Stimulated activated CD4-positive, alpha-beta T cell treated with anti-CD3 and anti-CD28 coated beads, Interleukin-1b, Interleukin-23, amount 100 ng/mL, for 4 hours (primary cell): ENCODE results near the gene LLGL2.
"Not testable (repeated sequence)": the region's sequence is repeated elsewhere in the genome, so short reads cannot be mapped to it uniquely, and the experiment has no call there.

Experiments used
- DNase-seq, 2 donors: peaks; one replicate each; pipeline ENCODE4 v3.0.0-alpha.2; 2020; ENCODE audit warnings: low read depth in 2 of 2

The LLGL2 gene

DNA sequence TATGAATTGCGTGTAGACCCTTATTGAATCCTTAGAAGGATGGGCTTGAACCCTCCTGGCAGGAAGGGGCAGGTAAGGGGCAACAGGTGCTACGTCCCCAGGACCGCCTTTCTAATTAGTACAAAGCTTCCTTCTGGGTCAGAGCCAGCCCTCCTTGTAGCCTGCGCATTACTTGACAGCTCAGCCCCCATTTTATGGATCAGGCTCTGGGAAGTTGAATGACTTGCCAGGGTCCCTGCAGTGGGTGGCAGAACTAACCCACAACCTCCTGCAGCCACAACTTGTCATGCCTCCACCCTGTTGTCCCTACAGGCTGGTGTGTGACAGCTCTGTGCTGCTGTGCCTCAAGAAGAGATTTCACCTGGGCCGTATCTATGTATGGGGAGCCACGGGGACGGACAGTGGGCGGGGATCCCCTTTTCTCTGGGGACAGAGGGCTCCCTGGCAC, 64.8 kb downstream of the LLGL2 start:
- no peak for DNase-seq

DNA sequence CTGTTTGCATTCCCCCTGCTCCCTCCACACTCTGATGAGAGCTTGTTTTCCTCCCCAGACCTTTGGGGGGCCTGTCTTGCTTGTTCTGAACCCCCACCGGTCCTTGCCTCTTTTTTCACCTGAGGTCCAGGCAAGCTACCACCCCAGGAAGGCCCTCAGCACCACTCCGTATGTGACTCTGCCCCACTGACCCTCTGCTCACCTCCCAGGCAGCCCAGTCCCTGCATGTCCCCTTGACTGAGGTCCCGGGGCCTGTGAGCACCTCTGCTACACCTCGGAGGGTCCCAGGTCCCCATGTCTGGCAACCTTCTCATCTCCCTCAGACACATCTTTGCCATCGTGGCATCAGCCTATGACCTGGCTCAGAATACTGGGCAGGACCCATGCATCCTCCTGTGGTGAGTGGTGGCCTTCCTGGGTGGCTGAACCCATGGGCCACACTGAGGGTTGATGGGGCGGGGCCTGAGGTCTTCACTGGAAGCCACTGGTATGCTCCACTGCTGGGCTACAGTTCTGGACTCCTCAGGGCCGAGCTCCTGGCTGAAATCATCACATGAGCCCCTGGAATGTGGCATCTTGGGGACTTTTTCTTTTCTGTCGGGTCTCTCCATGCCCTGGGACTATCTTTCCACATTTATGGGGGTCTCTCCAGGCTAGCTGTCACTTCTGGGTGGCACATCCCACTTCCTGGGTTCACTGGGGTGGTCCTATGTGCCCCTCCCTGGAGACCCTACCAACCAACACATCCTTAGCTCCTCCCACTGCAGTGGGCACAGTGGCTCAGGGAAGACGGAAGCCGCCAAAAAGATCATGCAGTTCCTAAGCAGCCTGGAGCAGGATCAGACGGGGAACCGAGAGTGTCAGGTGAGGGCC, 65.6 kb downstream of the LLGL2 start:
- DNase-seq, result no peak

DNA sequence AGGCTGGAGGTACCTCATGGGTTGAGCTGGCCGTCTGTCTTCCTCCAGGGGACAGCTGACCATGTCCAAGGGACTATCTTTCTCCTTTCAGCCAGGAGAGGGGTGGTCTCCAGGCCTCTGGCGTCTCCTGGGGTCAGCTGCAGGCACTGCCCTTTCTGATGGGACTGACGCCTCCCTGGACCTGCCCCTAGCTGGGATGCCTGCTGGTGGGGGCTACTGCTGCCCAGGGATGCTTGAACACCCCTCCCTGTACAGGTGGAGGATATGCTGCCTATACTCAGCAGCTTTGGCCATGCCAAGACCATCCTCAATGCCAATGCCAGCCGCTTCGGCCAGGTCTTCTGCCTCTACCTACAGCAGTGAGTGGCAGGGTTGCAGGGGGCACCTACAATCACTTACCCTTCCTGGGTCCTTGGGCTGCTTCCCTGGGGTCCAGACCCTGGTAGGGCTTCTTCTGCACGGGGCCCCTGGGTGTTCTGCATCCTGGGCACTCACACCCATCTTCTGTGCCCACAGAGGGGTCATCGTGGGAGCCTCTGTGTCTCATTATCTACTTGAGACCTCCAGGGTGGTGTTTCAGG, 66.3 kb downstream of the LLGL2 start:
- no peak for DNase-seq

DNA sequence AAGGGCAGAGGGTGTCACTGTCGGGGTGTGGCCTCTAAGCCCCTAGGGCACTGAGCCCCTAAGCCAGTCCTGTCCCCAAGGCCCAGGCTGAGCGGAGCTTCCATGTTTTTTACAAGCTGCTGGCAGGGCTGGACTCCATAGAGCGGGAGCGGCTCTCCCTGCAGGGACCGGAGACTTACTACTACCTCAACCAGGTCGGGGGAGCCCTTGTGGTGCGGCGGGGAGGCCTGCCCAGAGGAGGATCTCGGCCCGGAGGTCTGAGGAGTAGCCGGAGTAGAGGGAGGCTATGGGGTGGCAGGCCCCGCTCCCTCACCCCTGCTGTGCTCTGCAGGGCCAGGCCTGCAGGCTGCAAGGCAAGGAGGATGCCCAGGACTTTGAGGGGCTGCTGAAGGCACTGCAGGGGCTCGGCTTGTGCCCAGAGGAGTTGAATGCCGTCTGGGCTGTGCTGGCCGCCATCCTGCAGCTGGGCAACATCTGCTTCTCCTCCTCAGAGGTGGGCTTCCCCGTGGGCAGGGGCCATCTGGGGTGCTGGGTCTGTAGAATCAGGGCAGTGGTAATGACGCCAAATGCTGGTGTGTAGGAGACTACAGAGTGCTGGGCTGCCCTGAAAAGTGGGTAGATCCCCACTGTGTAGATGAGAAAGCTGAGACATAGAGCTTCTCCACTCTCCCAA, 67.0 kb downstream of the LLGL2 start:
- DNase-seq, result no peak

DNA sequence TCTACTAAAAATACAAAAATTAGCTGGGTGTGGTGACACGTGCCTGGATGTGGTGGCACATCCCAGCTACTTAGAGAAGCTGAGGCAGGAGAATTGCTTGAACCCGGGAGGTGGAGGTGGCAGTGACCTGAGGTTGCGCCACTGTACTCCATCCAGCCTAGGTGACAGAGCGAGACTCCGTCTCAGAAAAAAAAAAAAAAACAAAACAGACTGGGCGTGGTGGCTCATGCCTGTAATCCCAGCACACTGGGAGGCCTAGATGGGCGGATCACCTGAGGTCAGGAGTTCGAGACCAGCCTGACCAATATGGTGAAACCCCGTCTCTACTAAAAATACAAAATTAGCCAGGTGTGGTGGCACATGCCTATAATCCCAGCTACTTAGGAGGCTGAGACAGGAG, 67.9 kb downstream of the LLGL2 start:
- not testable (repeated sequence) for DNase-seq

DNA sequence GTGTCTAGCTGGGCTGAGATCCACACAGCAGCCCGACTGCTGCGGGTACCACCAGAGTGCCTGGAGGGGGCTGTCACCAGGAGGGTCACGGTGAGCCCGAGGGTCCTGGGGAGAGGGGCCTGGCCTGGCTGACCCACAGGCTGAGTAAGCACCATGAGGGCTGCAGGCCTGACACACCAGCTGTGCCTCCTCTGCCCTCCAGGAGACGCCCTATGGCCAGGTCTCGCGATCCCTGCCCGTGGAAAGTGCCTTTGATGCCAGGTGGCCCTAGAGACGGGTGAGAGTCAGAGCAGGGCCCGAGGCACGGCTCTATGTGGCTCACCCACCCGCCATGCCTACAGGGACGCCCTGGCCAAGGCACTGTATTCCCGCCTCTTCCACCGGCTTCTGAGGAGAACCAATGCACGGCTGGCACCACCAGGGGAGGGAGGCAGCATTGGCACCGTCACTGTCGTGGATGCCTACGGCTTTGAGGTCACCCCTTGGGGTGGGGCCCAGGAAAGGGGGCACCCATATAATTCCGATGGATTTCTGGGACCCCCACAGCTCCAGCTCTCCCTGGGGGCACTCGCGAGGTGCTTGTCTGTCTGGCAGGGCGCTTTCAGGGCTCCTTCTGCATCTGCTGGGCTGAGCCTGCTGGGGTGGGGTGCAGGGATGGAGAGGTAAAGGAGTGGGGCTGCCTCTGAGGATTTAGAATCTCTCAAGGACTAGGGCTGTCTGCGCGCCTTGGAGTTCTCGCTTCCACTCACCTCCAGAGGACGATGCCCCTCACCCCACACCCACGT, 69.2 kb downstream of the LLGL2 start:
- no peak for DNase-seq

DNA sequence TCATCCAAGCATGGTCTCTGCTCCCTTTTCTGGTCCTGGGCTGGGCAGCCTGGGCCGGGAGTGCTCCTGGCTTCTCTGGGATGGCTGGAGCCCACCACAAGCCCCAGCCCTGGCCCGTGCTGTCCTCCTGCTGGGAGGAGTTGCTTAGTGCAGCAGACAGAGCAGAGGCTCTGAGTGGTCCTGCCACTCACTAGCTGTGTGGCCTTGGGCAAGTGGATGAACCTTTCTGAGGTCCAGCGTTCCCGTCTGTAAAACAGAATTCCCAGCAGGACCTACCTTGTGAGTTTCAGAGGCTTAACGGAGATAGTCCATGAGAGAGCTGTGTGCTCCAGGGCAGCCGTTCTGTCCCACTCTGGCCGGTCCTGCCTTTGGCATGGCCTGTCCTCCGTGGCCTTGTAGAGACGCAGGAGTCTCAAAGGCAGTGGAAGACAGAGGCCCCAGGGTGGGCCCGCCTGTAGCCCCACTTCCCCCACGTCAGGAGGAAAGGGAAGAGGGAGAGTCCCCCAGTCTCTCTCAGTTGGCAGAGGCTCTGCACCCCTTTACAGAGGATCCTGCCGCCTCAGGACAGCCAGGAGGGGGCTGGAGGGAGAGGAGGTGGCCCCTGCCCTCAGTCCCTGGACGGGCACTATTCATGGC, 69.9 kb downstream of the LLGL2 start:
- DNase-seq, result no peak

- DNase-seq, result no peak
Measured at GRCh38 chr17:75595920-75596313, 70.4 kb downstream of the LLGL2 start.

DNA sequence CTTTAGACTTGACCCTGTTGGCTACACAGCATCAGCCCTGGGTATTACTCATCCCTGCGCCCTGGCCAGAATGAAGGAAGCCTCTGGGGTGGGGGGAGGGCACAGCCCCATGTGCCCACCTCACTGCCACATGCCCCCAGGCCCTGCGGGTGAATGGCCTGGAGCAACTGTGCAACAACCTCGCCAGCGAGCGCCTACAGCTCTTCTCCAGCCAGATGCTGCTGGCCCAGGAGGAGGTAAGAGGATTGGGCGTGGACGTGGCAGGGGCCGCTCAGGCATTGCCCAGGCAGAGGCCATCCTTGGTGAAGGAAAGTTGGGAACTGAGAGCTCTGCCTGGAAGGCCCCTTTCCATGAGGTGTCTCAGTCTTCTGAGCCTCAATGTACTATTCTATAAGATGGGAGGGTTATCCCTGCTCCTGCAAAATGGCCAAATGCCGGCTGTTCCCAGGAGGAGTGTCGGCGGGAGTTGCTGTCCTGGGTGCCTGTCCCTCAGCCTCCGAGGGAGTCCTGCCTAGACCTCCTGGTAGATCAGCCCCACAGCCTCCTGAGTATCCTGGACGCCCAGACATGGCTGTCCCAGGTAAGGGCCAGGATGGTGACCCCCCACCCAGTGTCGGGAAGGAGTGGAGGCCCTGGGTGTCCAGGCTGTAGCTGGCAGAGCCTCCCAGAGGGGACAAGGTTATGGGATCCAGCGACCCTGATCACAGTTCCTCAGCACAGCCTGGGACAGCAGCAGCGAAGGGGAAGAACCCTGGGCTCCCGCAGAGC, 71.0 kb downstream of the LLGL2 start:
- DNase-seq, result no peak

DNA sequence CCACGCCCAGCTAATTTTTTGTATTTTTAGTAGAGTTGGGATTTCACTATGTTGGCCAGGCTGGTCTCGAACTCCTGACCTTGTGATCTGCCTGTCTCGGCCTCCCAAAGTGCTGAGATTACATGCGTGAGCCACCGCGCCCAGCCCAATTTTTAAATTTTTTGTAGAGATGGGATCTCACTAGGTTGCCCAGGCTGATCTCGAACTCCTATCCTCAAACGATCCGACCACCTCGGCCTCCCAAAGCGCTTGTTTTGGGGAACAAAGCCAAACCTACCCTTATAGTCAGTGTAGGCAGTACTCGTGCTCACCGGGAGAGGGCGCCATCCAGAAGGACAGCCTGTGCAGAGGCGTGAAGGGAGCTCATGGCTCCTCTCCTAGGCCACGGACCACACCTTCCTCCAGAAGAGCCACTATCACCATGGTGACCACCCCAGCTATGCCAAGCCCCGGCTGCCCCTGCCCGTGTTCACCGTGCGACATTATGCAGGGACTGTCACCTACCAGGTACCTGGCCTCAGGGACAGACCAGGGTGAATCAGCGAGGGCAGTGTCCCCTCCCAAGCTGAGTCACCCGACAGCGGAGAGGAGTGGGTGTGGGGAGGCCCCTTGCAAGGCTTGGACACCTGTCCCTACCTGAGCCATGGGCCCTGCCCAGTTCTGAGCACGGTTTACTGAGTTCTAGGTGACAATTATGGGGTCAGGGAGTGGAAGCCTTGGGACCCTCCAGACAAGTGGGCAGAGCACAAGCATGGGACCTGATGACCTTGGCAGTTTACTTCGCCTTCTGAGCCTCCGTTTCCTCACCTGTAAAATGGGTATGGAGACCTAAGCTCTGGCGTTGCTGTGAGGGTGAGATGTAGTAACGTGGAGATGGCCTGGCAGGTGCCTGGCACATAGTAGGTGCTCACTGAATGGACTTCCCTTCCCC, 75.8 kb downstream of the LLGL2 start:
- peak; percentile 44 to 46 for DNase-seq

DNA sequence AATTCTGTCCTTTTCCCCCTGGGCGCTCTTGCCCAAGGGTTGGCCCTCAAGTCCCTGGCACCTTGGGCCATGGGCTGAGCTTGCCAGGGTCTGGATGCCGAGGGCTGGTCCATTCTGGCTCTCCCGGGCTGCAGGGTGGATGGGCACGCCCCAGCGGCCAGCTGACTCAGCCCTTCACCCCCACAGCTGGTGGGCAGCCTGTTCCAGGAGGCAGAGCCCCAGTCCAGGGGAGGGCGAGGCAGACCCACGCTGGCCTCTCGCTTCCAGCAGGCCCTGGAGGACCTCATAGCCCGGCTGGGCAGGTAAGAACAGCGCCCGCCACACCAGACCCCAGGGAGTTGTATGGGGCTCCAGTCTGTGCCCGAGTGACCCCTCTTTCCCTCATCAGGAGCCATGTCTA, 77.1 kb downstream of the LLGL2 start:
- no peak for DNase-seq

DNA sequence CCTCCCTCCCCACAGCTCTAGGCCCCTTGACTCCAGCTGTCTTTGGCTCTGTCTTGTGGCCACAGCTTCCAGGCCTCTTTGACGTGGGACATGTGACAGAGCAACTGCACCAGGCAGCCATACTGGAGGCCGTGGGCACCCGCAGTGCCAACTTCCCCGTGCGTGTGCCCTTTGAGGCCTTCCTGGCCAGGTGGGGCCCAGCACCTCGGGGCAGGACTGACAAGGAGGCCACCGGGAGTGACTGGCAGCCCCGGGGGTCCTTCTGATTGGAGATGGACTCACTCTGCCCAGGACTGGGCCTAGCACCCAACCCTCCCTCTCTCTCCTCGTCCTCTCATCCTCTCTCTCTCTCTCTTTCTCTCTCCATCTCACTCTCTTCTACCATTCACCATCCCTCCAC, 77.6 kb downstream of the LLGL2 start:
- DNase-seq, result no peak

DNA sequence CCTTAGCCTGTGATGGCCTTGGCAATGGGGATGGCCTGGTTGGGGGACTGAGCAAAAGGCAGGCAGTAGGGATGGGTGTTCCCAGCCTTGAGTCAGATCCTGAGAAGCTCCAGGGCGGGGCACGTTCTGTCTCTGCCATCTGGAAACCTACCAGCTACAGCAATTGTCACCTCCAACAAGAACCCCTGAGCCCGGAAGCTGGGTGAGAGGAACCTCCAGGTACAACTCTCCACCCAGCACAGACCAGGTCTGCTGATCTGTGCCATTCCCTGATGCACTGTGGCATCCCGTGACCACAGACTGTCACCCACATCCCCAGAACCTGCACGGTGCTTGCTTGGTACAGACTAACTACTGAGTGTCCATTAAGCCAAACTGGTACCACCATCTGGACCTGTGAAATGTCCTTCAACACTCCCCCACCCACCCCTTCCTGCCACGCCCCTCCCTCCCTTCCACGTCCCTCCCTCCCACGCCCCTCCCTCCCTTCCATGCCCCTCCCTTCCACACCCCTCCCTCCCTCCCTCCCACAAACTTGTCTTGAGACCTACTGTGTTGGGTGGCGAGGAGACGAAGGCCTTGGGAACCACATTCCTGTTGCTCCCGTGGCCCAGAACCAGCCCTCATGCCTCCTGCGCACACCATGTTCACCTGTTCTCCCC, 78.7 kb downstream of the LLGL2 start:
- no peak for DNase-seq

GRCh38 chr17:75605790-75606189, 80.3 kb downstream of the LLGL2 start:
- no peak for DNase-seq

GRCh38 chr17:75607086-75607485, 81.6 kb downstream of the LLGL2 start:
- no peak for DNase-seq

GRCh38 chr17:75610103-75610984, 84.8 kb downstream of the LLGL2 start:
- DNase-seq, result no peak

DNA sequence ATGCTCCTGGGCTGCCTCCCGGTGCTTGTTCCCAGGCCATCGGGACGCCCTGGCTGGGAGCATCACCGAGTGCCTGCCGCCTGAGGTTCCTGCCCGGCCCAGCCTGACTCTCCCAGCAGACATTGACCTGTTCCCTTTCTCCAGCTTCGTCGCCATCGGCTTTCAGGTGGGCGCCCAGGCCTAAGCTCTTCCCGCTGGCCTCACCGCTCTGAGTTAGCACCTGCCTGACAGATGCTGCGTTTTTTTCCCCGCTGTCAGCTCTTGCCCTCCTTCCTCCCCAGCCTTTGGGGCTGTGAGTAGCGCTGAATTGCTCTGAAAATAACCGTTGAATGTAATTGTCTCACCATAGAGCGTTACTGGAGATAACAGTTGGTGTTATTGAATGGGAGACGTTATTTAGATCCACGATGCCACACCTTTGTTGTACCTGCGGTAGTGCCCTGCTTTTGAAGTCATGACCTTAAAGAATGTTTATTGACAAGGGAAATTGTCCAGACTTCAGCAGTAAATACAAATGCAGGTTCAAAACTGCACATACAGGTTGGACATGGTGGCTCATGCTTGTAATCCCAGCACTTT, 86.4 kb downstream of the LLGL2 start:
- no peak for DNase-seq
